Panc1 (cell line): ENCODE measurements around the gene MRC2.

ENCODE experiments used
- POLR2AphosphoS5 ChIP-seq: IDR thresholded peaks from 2 replicates; pipeline ENCODE4 v1.6.1; 2012; ENCODE audit warnings: mild to moderate bottlenecking, low read depth, low read length, moderate library complexity
- TF ChIP-seq, protein P1 (sequence below): fragments of 450-650 bp; IDR thresholded peaks from 2 replicates; pipeline ENCODE4 v1.5.1; 2017; ENCODE audit warnings: mild to moderate bottlenecking
- TF ChIP-seq, protein P2 (sequence below), 2 experiments: IDR thresholded peaks; 2 replicates each; pipeline ENCODE4 v1.6.1; 2011 to 2012; ENCODE audit warnings: low read depth in 2 of 2, control low read depth in 1 of 2, low read length in 1 of 2, mild to moderate bottlenecking in 1 of 2, moderate library complexity in 1 of 2; ENCODE audit not compliant: insufficient read depth in 1 of 2

DNA sequence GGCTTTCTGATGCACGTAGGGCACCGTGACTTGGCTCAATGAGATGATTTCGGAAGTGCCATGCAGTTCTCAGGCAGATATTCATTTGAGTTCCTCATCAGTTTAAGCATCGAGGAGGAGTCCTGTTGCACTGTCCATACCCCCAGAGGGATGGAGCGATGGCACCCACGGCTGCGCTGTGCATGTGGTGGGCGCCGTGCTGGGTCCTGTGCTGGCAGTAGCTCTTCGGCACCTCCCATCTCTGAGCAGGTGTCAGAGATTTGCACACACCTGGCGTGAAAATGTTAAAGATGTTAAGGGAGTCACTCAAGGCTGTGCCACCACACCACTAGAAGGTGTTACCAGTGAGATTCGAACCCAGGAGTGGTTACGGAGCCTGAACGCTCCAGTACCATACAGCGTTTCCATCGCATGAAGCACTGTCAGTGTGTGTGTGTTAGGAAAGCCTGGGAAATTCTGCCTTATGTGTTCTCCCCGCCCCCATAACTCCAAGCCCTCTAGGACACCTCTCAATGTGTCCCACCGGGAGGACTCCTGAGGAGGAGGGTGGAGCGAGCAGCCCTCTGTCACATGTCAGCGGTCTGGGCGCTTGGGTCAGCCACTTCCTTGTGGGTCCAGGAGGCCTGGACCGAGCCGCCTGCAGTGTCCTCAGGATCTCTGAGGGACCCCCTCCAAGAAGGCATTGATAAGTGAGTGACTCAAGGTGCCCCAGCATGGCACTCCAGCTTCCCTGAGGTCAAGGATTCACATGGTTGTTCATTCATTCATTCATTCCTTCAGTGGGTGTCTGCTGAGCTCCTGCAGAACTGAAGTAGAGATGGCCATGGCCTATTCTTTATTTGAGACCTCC lies 3.8 kb downstream of the MRC2 start:
- TF ChIP-seq, protein P1, sequence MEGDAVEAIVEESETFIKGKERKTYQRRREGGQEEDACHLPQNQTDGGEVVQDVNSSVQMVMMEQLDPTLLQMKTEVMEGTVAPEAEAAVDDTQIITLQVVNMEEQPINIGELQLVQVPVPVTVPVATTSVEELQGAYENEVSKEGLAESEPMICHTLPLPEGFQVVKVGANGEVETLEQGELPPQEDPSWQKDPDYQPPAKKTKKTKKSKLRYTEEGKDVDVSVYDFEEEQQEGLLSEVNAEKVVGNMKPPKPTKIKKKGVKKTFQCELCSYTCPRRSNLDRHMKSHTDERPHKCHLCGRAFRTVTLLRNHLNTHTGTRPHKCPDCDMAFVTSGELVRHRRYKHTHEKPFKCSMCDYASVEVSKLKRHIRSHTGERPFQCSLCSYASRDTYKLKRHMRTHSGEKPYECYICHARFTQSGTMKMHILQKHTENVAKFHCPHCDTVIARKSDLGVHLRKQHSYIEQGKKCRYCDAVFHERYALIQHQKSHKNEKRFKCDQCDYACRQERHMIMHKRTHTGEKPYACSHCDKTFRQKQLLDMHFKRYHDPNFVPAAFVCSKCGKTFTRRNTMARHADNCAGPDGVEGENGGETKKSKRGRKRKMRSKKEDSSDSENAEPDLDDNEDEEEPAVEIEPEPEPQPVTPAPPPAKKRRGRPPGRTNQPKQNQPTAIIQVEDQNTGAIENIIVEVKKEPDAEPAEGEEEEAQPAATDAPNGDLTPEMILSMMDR: no peak
- no peak for TF ChIP-seq POLR2AphosphoS5
- TF ChIP-seq, protein P2, sequence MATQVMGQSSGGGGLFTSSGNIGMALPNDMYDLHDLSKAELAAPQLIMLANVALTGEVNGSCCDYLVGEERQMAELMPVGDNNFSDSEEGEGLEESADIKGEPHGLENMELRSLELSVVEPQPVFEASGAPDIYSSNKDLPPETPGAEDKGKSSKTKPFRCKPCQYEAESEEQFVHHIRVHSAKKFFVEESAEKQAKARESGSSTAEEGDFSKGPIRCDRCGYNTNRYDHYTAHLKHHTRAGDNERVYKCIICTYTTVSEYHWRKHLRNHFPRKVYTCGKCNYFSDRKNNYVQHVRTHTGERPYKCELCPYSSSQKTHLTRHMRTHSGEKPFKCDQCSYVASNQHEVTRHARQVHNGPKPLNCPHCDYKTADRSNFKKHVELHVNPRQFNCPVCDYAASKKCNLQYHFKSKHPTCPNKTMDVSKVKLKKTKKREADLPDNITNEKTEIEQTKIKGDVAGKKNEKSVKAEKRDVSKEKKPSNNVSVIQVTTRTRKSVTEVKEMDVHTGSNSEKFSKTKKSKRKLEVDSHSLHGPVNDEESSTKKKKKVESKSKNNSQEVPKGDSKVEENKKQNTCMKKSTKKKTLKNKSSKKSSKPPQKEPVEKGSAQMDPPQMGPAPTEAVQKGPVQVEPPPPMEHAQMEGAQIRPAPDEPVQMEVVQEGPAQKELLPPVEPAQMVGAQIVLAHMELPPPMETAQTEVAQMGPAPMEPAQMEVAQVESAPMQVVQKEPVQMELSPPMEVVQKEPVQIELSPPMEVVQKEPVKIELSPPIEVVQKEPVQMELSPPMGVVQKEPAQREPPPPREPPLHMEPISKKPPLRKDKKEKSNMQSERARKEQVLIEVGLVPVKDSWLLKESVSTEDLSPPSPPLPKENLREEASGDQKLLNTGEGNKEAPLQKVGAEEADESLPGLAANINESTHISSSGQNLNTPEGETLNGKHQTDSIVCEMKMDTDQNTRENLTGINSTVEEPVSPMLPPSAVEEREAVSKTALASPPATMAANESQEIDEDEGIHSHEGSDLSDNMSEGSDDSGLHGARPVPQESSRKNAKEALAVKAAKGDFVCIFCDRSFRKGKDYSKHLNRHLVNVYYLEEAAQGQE (IDR thresholded peaks at IDR 0.05; ENCODE audit: insufficient read depth in 1 of 2, low read depth in 2 of 2, low read length in 1 of 2): no peak
